Prostate gland (tissue), 2 donors: ENCODE measurements around the gene DOCK3.

Source experiments
- POLR2AphosphoS5 ChIP-seq: sonication (generic); formaldehyde crosslinking; IDR thresholded peaks from one replicate; pipeline ENCODE4 v1.6.1; 2017; ENCODE audit warnings: antibody characterized with exemption
- TF ChIP-seq, protein P1 (sequence below), 4 experiments: fragments of 200-600 bp in 2 of 4; fragments of 450-650 bp in 2 of 4; sonication (generic) in 2 of 4; IDR thresholded peaks; 1 replicate in 3 of 4; 2 replicates in 1 of 4; pipeline ENCODE4 v1.5.1; 2016 to 2019; ENCODE audit warnings: antibody characterized with exemption in 4 of 4, mild to moderate bottlenecking in 2 of 4, moderate library complexity in 2 of 4

DNA sequence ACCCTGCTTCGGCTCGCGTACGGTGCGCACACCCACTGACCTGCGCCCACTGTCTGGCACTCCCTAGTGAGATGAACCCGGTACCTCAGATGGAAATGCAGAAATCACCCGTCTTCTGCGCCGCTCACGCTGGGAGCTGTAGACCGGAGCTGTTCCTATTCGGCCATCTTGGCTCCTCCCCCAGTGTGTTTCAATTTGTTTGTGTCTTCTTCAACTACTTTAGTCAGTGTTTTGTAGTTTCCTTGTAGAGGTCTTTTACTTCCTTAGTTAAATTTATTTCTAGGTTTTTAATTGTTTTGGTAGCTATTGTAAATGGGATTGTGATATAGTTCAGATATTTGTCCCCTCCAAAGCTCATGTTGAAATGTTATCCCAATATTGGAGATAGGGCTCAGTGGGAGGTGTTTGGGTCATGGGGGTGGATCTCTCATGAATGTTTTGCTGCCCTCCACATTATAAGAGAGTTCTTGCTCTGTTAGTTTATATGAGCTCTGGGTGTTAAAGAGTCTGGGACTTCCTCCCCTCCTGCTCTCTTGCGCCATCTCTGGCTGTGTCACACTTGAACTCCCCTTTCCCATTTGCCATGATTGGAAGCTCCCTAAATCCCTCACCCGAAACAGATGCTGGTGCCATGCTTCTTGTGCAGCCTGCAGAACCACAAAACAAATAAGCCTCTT, 304.4 kb downstream of the DOCK3 start:
- TF ChIP-seq, protein P1, sequence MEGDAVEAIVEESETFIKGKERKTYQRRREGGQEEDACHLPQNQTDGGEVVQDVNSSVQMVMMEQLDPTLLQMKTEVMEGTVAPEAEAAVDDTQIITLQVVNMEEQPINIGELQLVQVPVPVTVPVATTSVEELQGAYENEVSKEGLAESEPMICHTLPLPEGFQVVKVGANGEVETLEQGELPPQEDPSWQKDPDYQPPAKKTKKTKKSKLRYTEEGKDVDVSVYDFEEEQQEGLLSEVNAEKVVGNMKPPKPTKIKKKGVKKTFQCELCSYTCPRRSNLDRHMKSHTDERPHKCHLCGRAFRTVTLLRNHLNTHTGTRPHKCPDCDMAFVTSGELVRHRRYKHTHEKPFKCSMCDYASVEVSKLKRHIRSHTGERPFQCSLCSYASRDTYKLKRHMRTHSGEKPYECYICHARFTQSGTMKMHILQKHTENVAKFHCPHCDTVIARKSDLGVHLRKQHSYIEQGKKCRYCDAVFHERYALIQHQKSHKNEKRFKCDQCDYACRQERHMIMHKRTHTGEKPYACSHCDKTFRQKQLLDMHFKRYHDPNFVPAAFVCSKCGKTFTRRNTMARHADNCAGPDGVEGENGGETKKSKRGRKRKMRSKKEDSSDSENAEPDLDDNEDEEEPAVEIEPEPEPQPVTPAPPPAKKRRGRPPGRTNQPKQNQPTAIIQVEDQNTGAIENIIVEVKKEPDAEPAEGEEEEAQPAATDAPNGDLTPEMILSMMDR (IDR thresholded peaks at IDR 0.05), result no peak
- no peak for TF ChIP-seq POLR2AphosphoS5
